Astrocyte (in vitro differentiated cells and primary cell): Measurements from ENCODE around the gene THAP2.

Experiments
- CTCF ChIP-seq: IDR thresholded peaks from 2 replicates; pipeline ENCODE4 v1.5.1; 2011; ENCODE audit warnings: low read depth, mild to moderate bottlenecking, inconsistent platforms, low read length, moderate library complexity; ENCODE audit not compliant: insufficient read depth
- EZH2 ChIP-seq: IDR thresholded peaks from 2 replicates; pipeline ENCODE4 v1.6.1; 2012; ENCODE audit warnings: mild to moderate bottlenecking, low read length, inconsistent platforms; ENCODE audit not compliant: insufficient read depth

- no peak for TF ChIP-seq CTCF
- no peak for TF ChIP-seq EZH2
Measured at GRCh38 chr12:71649401-71649800, 14.7 kb upstream of the THAP2 start.
